ENCODE measurements around the gene CCDC148.
A peak's percentile ranks its signal among the peaks of the same experiment; 100 is the strongest.

The CCDC148 gene

GRCh38 chr2:158456309-158457066, at the start of gene CCDC148, which contains the start of gene PKP4 (continued):
- TF ChIP-seq PRDM10 (tag by site-specific recombination; IDR thresholded peaks at IDR 0.05) (peak; percentile 82), ZNF366 (tag by site-specific recombination; conservative IDR thresholded peaks at IDR 0.05) (peak; percentile 37; the same call in 1 of the 2 replicates), ZNF341 (tag by site-specific recombination; IDR thresholded peaks at IDR 0.05; ENCODE audit: low read depth) (peak; percentile 77), SCRT2 (tag by site-specific recombination; IDR thresholded peaks at IDR 0.05) (no peak), ZBTB21 (tag by site-specific recombination; IDR thresholded peaks at IDR 0.05) (peak; percentile 37; the same call in 1 of the 2 replicates), ZNF747 (tag by site-specific recombination; IDR thresholded peaks at IDR 0.05) (no peak), ZFHX2 (tag by site-specific recombination; conservative IDR thresholded peaks at IDR 0.05) (peak; percentile 68), KLF1 (tag by site-specific recombination; IDR thresholded peaks at IDR 0.05) (peak; percentile 33; the same call in 1 of the 2 replicates), PRDM1 (tag by site-specific recombination; IDR thresholded peaks at IDR 0.05) (peak; percentile 47; the same call in 1 of the 2 replicates), ZSCAN23 (tag by site-specific recombination; IDR thresholded peaks at IDR 0.05) (no peak), ZBTB44 (tag by site-specific recombination; IDR thresholded peaks at IDR 0.05) (no peak), ZBTB8A (tag by site-specific recombination; IDR thresholded peaks at IDR 0.05) (peak; percentile 86), KLF10 (tag by site-specific recombination; IDR thresholded peaks at IDR 0.05) (0 out of 2 replicates have a peak, but pooled peaks have one; percentile 23), GLIS2 (tag by site-specific recombination; IDR thresholded peaks at IDR 0.05) (peak; percentile 50), ZNF692 (tag by site-specific recombination; IDR thresholded peaks at IDR 0.05) (no peak)

GRCh38 chr2:158505448-158505934, 48.9 kb upstream of the CCDC148 start:
- H3K4me3 ChIP-seq (ENCODE audit: low read depth, low read length), result no peak overlapping the region
- ChIA-PET POLR2A (no interaction called here), CTCF (interaction anchor here (1.2 to 1.4 kb wide), 2 partner anchors 9 to 18 kb away, joined by 4 read pairs; no protein-coding TSS in a partner anchor)
- H3K36me3 ChIP-seq (ENCODE audit: control insufficient read depth in 2 of 2, insufficient read depth in 1 of 2, low read length in 2 of 2), result no peaks in the 10 kb centered on the region
- H3K27ac ChIP-seq (ENCODE audit: extremely low read depth, low read depth, low read length), result no peak overlapping the region
- peaks cover 5% of the 10 kb centered on the region for H3K4me1 ChIP-seq (ENCODE audit: control insufficient read depth, insufficient read depth, low read length)
- TF ChIP-seq ZNF302 (tag by site-specific recombination; IDR thresholded peaks at IDR 0.05; ENCODE audit: low read depth), result no peak
- TF ChIP-seq RBAK (tag by site-specific recombination; IDR thresholded peaks at IDR 0.05), result no peak
- TF ChIP-seq ZNF18 (tag by site-specific recombination; IDR thresholded peaks at IDR 0.05), result no peak
- TF ChIP-seq ZNF555 (tag by site-specific recombination; conservative IDR thresholded peaks at IDR 0.05), result no peak
- TF ChIP-seq ZSCAN4 (tag by site-specific recombination; IDR thresholded peaks at IDR 0.05), result no peak
- no peak for TF ChIP-seq ZNF544 (tag by site-specific recombination; IDR thresholded peaks at IDR 0.05)
- TF ChIP-seq ZNF623 (tag by site-specific recombination; IDR thresholded peaks at IDR 0.05), result no peak
- TF ChIP-seq ZNF777 (tag by site-specific recombination; IDR thresholded peaks at IDR 0.05; ENCODE audit: borderline replicate concordance), result no peak
- no peak for TF ChIP-seq ZNF423 (tag by site-specific recombination; IDR thresholded peaks at IDR 0.05)
- no peaks in the 10 kb centered on the region for H3K9me3 ChIP-seq (ENCODE audit: control insufficient read depth, insufficient read depth, low read depth, low read length)
